GM06990 (cell line): ENCODE data around the gene GPR180.

Source experiments
- DNase-seq: peaks from one replicate; pipeline ENCODE4 v3.0.0-alpha.2; 2011; ENCODE audit not compliant: insufficient read length; ENCODE audit errors: extremely low read depth
- H3K27me3 ChIP-seq: replicated peaks from 2 replicates; pipeline ENCODE4 v1.6.0; 2011; ENCODE audit warnings: low read length; ENCODE audit not compliant: control insufficient read depth, insufficient read depth
- H3K36me3 ChIP-seq: 2 replicates; pipeline ENCODE4 v1.5.1; 2011; ENCODE audit warnings: low read length; ENCODE audit not compliant: control insufficient read depth, insufficient read depth
- H3K4me3 ChIP-seq: replicated peaks from 2 replicates; pipeline ENCODE4 v1.5.1; 2011; ENCODE audit warnings: low read depth, mild to moderate bottlenecking, control low read depth, low read length
- TF ChIP-seq, protein P1 (sequence below): IDR thresholded peaks from 2 replicates; pipeline ENCODE4 v1.5.1; 2011; ENCODE audit warnings: low read length, control low read depth, mild to moderate bottlenecking, inconsistent platforms; ENCODE audit not compliant: insufficient read depth, poor library complexity, severe bottlenecking

GPR180 gene

GRCh38 chr13:94598281-94598680 lies 3.4 kb upstream of the GPR180 start:
- no peak overlapping the region for H3K4me3 ChIP-seq

DNA sequence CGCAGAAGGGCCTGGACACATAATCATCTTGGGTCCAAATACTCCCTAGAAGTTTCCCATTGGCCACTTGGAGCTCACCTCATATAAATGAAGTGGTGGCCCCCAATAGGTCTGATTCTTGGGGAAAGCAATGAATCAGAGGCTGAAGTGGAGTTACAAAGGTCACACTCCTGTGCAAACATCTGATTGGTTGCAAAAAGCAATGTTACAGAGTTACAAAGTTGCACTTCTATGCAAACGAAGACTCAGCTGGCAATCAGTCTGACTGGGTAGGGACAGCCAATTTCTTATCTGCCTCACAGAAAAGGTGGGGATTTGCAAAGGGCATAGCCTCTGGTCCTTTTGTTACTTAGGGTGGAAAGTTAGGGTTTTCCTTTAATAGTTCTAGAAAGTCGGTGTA lies 1.8 kb upstream of the GPR180 start:
- H3K27me3 ChIP-seq = no peaks in the 10 kb centered on the region
- H3K4me3 ChIP-seq = no peak overlapping the region
- TF ChIP-seq, protein P1, sequence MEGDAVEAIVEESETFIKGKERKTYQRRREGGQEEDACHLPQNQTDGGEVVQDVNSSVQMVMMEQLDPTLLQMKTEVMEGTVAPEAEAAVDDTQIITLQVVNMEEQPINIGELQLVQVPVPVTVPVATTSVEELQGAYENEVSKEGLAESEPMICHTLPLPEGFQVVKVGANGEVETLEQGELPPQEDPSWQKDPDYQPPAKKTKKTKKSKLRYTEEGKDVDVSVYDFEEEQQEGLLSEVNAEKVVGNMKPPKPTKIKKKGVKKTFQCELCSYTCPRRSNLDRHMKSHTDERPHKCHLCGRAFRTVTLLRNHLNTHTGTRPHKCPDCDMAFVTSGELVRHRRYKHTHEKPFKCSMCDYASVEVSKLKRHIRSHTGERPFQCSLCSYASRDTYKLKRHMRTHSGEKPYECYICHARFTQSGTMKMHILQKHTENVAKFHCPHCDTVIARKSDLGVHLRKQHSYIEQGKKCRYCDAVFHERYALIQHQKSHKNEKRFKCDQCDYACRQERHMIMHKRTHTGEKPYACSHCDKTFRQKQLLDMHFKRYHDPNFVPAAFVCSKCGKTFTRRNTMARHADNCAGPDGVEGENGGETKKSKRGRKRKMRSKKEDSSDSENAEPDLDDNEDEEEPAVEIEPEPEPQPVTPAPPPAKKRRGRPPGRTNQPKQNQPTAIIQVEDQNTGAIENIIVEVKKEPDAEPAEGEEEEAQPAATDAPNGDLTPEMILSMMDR = no peak
- no peak for DNase-seq
- no peaks in the 10 kb centered on the region for H3K36me3 ChIP-seq

More at GRCh38 chr13:94598281-94598680, 3.4 kb upstream of the GPR180 start:
- no peak for DNase-seq
- no peaks in the 10 kb centered on the region for H3K36me3 ChIP-seq
- TF ChIP-seq, protein P1 = no peak
- no peaks in the 10 kb centered on the region for H3K27me3 ChIP-seq

GRCh38 chr13:94602467-94602866 lies 810 bp downstream of the GPR180 start:
- DNase-seq = no peak
- TF ChIP-seq, protein P1 = no peak
- Histone ChIP-seq H3K4me3 (peak overlapping the region; percentile 86), H3K27me3 (no peaks in the 10 kb centered on the region), H3K36me3 (no peaks in the 10 kb centered on the region)

GRCh38 chr13:94607056-94607455 lies 5.4 kb downstream of the GPR180 start:
- H3K4me3 ChIP-seq = no peak overlapping the region
- TF ChIP-seq, protein P1 = no peak
- no peak for DNase-seq
- H3K36me3 ChIP-seq = peaks cover 1% of the 10 kb centered on the region; the same call in 1 of the 2 replicates
- H3K27me3 ChIP-seq = no peaks in the 10 kb centered on the region

DNA sequence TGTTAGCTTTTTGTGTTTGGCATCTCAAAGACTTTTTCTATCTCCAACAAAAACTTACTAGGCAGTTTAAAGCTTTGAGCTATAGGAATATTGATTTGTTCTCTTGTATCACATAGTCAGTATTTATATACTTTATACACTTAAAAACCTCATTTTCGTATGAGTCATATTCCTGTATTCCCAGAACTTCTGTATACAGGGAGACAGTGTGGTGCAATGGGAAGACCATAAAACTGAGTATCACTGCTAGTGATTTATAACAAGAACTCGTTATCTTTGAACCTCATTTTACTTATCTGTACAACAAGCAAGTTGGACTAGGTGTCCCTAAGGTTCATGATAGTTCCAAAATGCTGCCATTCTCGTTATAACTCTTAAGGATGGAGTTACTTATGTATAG lies 6.3 kb downstream of the GPR180 start:
- peaks cover 1% of the 10 kb centered on the region; the same call in 1 of the 2 replicates for H3K36me3 ChIP-seq
- no peak overlapping the region for H3K4me3 ChIP-seq
- no peak for DNase-seq
- TF ChIP-seq, protein P1 = no peak
- H3K27me3 ChIP-seq = no peaks in the 10 kb centered on the region

- peaks cover 1% of the 10 kb centered on the region; the same call in 1 of the 2 replicates for H3K36me3 ChIP-seq
- no peaks in the 10 kb centered on the region for H3K27me3 ChIP-seq
- DNase-seq = no peak
- H3K4me3 ChIP-seq = no peak overlapping the region
- TF ChIP-seq, protein P1 = no peak
These were observed 6.9 kb downstream of the GPR180 start for GRCh38 chr13:94608586-94608985.
